ENCODE results near the gene THTPA. TPM values are rescaled to one million over a fixed set of nuclear protein-coding genes. Genes with fewer than 3 reads are reported as not detected.

THTPA gene
- polyA plus RNA-seq, 3 donors: 15.3 to 18.2 (median 17.0) TPM

GRCh38 chr14:23557946-23558345 lies 1.9 kb downstream of the THTPA start:
- H3K79me2 ChIP-seq (ENCODE audit: insufficient read depth, low read length): peaks cover 18% of the 10 kb centered on the region
- H3K27ac ChIP-seq (ENCODE audit: low read depth in 1 of 2, low read length in 2 of 2): no peak overlapping the region
- peaks cover 34 to 49% of the 10 kb centered on the region in 2 donors for H3K36me3 Mint-ChIP-seq
- peaks cover 0 to 1% (median 0%) of the 10 kb centered on the region in 3 donors for H3K27me3 Mint-ChIP-seq (ENCODE audit: low read depth in 3 of 3)
- H3K4me1 ChIP-seq (ENCODE audit: control insufficient read depth in 1 of 2, insufficient read depth in 2 of 2, low read length in 2 of 2): peaks cover 18 to 28% of the 10 kb centered on the region in 2 donors
- H3K27ac Mint-ChIP-seq: peak overlapping the region in 3 of 7 donors; percentile 21 to 37 (median 34)
- DNase-seq: no peak
- no peak for TF ChIP-seq CTCF (IDR thresholded peaks at IDR 0.05)
- H3K4me2 ChIP-seq (replicated peaks; ENCODE audit: extremely low read depth, low read length, poor library complexity, severe bottlenecking): no peak overlapping the region
- H3K4me3 ChIP-seq (replicated peaks in 1 of 3; ENCODE audit: low read depth in 2 of 3, low read length in 3 of 3): no peak overlapping the region
- 100% methylated on average over 1 of the region's 1 CpG for WGBS (ENCODE audit: insufficient coverage)
- H3K27me3 ChIP-seq (ENCODE audit: control insufficient read depth in 2 of 2, insufficient read depth in 2 of 2, low read length in 2 of 2): no peaks in the 10 kb centered on the region
- no peak overlapping the region for H2AFZ ChIP-seq (ENCODE audit: insufficient read depth, low read depth, low read length, poor library complexity, severe bottlenecking)
- H4K20me1 ChIP-seq (ENCODE audit: insufficient read depth, low read length): peaks cover 18% of the 10 kb centered on the region
- peaks cover 23% of the 10 kb centered on the region for H3K4me1 Mint-ChIP-seq
- no peaks in the 10 kb centered on the region for H3K9me3 Mint-ChIP-seq
- no peaks in the 10 kb centered on the region for H3K9me3 ChIP-seq (replicated peaks in 1 of 2; ENCODE audit: control insufficient read depth in 1 of 2, insufficient read depth in 1 of 2, low read length in 2 of 2)
- no peak overlapping the region for H3K4me3 Mint-ChIP-seq
- peaks cover 38 to 50% of the 10 kb centered on the region in 2 donors for H3K36me3 ChIP-seq (replicated peaks in 1 of 2; ENCODE audit: control insufficient read depth in 1 of 2, insufficient read depth in 2 of 2, low read length in 2 of 2)
- intact Hi-C loops (cut with micrococcal nuclease): no loop called here
- H3K9ac ChIP-seq (ENCODE audit: insufficient read depth, low read length, poor library complexity, severe bottlenecking): no peak overlapping the region

GRCh38 chr14:23558346-23559009 lies 2.4 kb downstream of the THTPA start:
- Histone ChIP-seq H3K4me1 (ENCODE audit: control insufficient read depth in 1 of 2, insufficient read depth in 2 of 2, low read length in 2 of 2) (peaks cover 23 to 33% of the 10 kb centered on the region in 2 donors), H3K4me3 (replicated peaks in 1 of 3; ENCODE audit: low read depth in 2 of 3, low read length in 3 of 3) (no peak overlapping the region), H3K9me3 (replicated peaks in 1 of 2; ENCODE audit: control insufficient read depth in 1 of 2, insufficient read depth in 1 of 2, low read length in 2 of 2) (no peaks in the 10 kb centered on the region), H3K79me2 (ENCODE audit: insufficient read depth, low read length) (peaks cover 18% of the 10 kb centered on the region), H3K4me2 (replicated peaks; ENCODE audit: extremely low read depth, low read length, poor library complexity, severe bottlenecking) (no peak overlapping the region), H3K27me3 (ENCODE audit: control insufficient read depth in 2 of 2, insufficient read depth in 2 of 2, low read length in 2 of 2) (no peaks in the 10 kb centered on the region), H3K27ac (ENCODE audit: low read depth in 1 of 2, low read length in 2 of 2) (no peak overlapping the region), H3K9ac (ENCODE audit: insufficient read depth, low read length, poor library complexity, severe bottlenecking) (no peak overlapping the region), H4K20me1 (ENCODE audit: insufficient read depth, low read length) (peaks cover 23% of the 10 kb centered on the region), H3K36me3 (replicated peaks in 1 of 2; ENCODE audit: control insufficient read depth in 1 of 2, insufficient read depth in 2 of 2, low read length in 2 of 2) (peaks cover 40 to 54% of the 10 kb centered on the region in 2 donors), H2AFZ (ENCODE audit: insufficient read depth, low read depth, low read length, poor library complexity, severe bottlenecking) (no peak overlapping the region)
- intact Hi-C loops (cut with micrococcal nuclease): no loop called here
- Mint-ChIP-seq H3K9me3 (no peaks in the 10 kb centered on the region), H3K4me1 (peaks cover 28% of the 10 kb centered on the region), H3K36me3 (peaks cover 40 to 55% of the 10 kb centered on the region in 2 donors), H3K4me3 (no peak overlapping the region), H3K27me3 (ENCODE audit: low read depth in 3 of 3) (peaks cover 0 to 1% (median 0%) of the 10 kb centered on the region in 3 donors), H3K27ac (peak overlapping the region in 4 of 7 donors; percentile 6 to 80 (median 36))
- no peak for DNase-seq
- TF ChIP-seq CTCF (IDR thresholded peaks at IDR 0.05): no peak
- 100% methylated on average over 2 of the region's 10 CpGs for WGBS (ENCODE audit: insufficient coverage)
